ENCODE results near the gene TBC1D23. TPM values are rescaled to one million over a fixed set of nuclear protein-coding genes. Genes with fewer than 3 reads are reported as not detected.

The TBC1D23 gene
- total and polyA plus RNA-seq, 2 of the 13 experiments (the other 11 are each of a cell fraction or from before 2014, with no cell fraction given), result 28.7 to 35.4 TPM

- TF ChIP-seq, protein P1, sequence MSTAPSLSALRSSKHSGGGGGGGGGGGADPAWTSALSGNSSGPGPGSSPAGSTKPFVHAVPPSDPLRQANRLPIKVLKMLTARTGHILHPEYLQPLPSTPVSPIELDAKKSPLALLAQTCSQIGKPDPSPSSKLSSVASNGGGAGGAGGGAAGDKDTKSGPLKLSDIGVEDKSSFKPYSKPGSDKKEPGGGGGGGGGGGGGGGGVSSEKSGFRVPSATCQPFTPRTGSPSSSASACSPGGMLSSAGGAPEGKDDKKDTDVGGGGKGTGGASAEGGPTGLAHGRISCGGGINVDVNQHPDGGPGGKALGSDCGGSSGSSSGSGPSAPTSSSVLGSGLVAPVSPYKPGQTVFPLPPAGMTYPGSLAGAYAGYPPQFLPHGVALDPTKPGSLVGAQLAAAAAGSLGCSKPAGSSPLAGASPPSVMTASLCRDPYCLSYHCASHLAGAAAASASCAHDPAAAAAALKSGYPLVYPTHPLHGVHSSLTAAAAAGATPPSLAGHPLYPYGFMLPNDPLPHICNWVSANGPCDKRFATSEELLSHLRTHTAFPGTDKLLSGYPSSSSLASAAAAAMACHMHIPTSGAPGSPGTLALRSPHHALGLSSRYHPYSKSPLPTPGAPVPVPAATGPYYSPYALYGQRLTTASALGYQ (CRISPR knock-in tag; IDR thresholded peaks at IDR 0.05), result peak; percentile 67
- TF ChIP-seq GFI1 (CRISPR knock-in tag; IDR thresholded peaks at IDR 0.05; ENCODE audit: borderline replicate concordance) (peak; percentile 43; the same call in 1 of the 2 replicates), ZNF792 (CRISPR knock-in tag; IDR thresholded peaks at IDR 0.05) (peak; percentile 42), RELA (CRISPR knock-in tag; IDR thresholded peaks at IDR 0.05) (0 out of 2 replicates have a peak, but pooled peaks have one; percentile 42), SALL1 (CRISPR knock-in tag; IDR thresholded peaks at IDR 0.05) (peak; percentile 83; the same call in 1 of the 2 replicates), ZFP91 (CRISPR knock-in tag; IDR thresholded peaks at IDR 0.05; ENCODE audit: borderline replicate concordance) (peak; percentile 90), FOXJ3 (CRISPR knock-in tag; IDR thresholded peaks at IDR 0.05; ENCODE audit: borderline replicate concordance) (peak; percentile 37; the same call in 1 of the 2 replicates), KDM2A (CRISPR knock-in tag; IDR thresholded peaks at IDR 0.05; ENCODE audit: borderline replicate concordance, low read depth) (peak; percentile 63; the same call in 1 of the 2 replicates), POGZ (CRISPR knock-in tag; IDR thresholded peaks at IDR 0.05) (peak; percentile 94), ZNF274 (CRISPR knock-in tag; IDR thresholded peaks at IDR 0.05) (peak; percentile 70; the same call in 1 of the 2 replicates), ZNF275 (CRISPR knock-in tag; IDR thresholded peaks at IDR 0.05; ENCODE audit: borderline replicate concordance) (peak; percentile 90; the same call in 1 of the 2 replicates), ZNF335 (CRISPR knock-in tag; IDR thresholded peaks at IDR 0.05) (peak; percentile 77)
- TF ChIP-seq, protein P2, sequence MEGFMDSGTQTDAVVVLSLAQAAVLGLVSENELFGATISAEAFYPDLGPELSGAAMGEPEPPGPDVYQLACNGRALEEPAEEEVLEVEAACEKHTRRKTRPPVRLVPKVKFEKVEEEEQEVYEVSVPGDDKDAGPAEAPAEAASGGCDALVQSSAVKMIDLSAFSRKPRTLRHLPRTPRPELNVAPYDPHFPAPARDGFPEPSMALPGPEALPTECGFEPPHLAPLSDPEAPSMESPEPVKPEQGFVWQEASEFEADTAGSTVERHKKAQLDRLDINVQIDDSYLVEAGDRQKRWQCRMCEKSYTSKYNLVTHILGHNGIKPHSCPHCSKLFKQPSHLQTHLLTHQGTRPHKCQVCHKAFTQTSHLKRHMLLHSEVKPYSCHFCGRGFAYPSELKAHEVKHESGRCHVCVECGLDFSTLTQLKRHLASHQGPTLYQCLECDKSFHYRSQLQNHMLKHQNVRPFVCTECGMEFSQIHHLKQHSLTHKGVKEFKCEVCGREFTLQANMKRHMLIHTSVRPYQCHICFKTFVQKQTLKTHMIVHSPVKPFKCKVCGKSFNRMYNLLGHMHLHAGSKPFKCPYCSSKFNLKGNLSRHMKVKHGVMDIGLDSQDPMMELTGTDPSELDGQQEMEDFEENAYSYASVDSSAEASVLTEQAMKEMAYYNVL (CRISPR knock-in tag; IDR thresholded peaks at IDR 0.05; ENCODE audit: borderline replicate concordance), result peak; percentile 73
- TF ChIP-seq, protein P3, sequence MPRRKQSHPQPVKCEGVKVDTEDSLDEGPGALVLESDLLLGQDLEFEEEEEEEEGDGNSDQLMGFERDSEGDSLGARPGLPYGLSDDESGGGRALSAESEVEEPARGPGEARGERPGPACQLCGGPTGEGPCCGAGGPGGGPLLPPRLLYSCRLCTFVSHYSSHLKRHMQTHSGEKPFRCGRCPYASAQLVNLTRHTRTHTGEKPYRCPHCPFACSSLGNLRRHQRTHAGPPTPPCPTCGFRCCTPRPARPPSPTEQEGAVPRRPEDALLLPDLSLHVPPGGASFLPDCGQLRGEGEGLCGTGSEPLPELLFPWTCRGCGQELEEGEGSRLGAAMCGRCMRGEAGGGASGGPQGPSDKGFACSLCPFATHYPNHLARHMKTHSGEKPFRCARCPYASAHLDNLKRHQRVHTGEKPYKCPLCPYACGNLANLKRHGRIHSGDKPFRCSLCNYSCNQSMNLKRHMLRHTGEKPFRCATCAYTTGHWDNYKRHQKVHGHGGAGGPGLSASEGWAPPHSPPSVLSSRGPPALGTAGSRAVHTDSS (CRISPR knock-in tag; conservative IDR thresholded peaks at IDR 0.05), result 0 out of 2 replicates have a peak, but pooled peaks have one; percentile 66
- TF ChIP-seq, protein P4, sequence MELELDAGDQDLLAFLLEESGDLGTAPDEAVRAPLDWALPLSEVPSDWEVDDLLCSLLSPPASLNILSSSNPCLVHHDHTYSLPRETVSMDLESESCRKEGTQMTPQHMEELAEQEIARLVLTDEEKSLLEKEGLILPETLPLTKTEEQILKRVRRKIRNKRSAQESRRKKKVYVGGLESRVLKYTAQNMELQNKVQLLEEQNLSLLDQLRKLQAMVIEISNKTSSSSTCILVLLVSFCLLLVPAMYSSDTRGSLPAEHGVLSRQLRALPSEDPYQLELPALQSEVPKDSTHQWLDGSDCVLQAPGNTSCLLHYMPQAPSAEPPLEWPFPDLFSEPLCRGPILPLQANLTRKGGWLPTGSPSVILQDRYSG (CRISPR knock-in tag; IDR thresholded peaks at IDR 0.05), result 0 out of 2 replicates have a peak, but pooled peaks have one; percentile 87
Observed at GRCh38 chr3:100260685-100261484, at the start of gene TBC1D23 (continued).

Measured in HepG2 (cell line).